ENCODE measurements around the gene ARV1. TPM values are rescaled to one million over a fixed set of nuclear protein-coding genes. Genes with fewer than 3 reads are reported as not detected.

The ARV1 gene
- total and polyA plus RNA-seq, 2 of the 13 experiments (the other 11 are each of a cell fraction or from before 2014, with no cell fraction given): 13.0 to 15.2 TPM

DNA sequence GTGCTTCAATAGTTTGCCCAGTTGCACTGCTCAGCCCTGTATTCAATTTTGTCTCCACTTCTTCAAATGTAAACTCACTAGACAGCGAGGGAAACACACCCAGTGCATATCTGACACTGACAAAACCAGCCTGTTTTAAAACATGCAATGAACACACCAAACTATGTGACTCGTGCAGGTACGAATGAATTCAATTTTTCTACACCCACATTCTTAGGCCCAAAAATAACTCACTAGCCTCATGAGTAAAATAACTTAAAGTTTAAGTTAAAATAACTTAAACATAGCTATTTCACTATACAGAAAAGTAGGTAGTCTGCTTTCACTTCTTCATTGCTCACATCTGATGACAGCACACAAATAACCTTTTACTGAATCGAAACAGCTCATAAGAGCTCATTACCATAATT lies 21.3 kb upstream of the ARV1 start:
- DNase-seq (ENCODE audit: low spot score) (no peak), FAIRE-seq (no peak), ATAC-seq (no peak)
- H3K9ac ChIP-seq (ENCODE audit: insufficient read depth, low read depth, low read length): no peak overlapping the region
- H3K36me3 ChIP-seq (replicated peaks in 1 of 2; ENCODE audit: control insufficient read depth in 1 of 2, insufficient read depth in 2 of 2, low read length in 2 of 2): no peaks in the 10 kb centered on the region; a peak in 3 of 5 replicates
- H3K9me3 ChIP-seq (ENCODE audit: low read length): no peaks in the 10 kb centered on the region
- H3K4me1 ChIP-seq (ENCODE audit: insufficient read depth, low read length): no peaks in the 10 kb centered on the region
- 93% methylated on average over 4 of the region's 4 CpGs for WGBS (ENCODE audit: low lambda C conversion rate)
- in situ Hi-C loops (cut with HindIII; ENCODE audit: extremely low pct_ligation_motif_present, low pct_unique_long_range_greater_than_20kb): no loop called here
- no peaks in the 10 kb centered on the region; a peak in 1 of 5 replicates for H3K27me3 ChIP-seq (ENCODE audit: control insufficient read depth in 1 of 2, insufficient read depth in 2 of 2, low read length in 2 of 2)
- no peak overlapping the region for H3K4me2 ChIP-seq (ENCODE audit: low read depth, low read length)
- no peak for TF ChIP-seq JDP2 (CRISPR knock-in tag; IDR thresholded peaks at IDR 0.05; ENCODE audit: borderline replicate concordance)
- no peak for TF ChIP-seq ZNF260 (CRISPR knock-in tag; IDR thresholded peaks at IDR 0.05; ENCODE audit: borderline replicate concordance, low read depth)
- no peak for TF ChIP-seq ATAD3A (CRISPR knock-in tag; IDR thresholded peaks at IDR 0.05)
- TF ChIP-seq, protein P1, sequence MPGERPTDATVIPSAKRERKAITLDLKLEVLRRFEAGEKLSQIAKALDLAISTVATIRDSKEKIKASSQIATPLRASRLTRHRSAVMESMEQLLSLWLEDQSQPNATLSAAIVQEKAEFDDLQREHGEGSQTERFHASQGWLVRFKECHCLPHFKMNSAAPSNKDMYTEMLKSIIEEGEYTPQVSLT (CRISPR knock-in tag; IDR thresholded peaks at IDR 0.05; ENCODE audit: borderline replicate concordance, low read depth): no peak
- TF ChIP-seq, protein P2, sequence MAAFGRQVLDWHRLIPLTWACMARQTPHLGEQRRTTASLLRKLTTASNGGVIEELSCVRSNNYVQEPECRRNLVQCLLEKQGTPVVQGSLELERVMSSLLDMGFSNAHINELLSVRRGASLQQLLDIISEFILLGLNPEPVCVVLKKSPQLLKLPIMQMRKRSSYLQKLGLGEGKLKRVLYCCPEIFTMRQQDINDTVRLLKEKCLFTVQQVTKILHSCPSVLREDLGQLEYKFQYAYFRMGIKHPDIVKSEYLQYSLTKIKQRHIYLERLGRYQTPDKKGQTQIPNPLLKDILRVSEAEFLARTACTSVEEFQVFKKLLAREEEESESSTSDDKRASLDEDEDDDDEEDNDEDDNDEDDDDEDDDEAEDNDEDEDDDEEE (CRISPR knock-in tag; IDR thresholded peaks at IDR 0.05): no peak
- TF ChIP-seq, protein P3, sequence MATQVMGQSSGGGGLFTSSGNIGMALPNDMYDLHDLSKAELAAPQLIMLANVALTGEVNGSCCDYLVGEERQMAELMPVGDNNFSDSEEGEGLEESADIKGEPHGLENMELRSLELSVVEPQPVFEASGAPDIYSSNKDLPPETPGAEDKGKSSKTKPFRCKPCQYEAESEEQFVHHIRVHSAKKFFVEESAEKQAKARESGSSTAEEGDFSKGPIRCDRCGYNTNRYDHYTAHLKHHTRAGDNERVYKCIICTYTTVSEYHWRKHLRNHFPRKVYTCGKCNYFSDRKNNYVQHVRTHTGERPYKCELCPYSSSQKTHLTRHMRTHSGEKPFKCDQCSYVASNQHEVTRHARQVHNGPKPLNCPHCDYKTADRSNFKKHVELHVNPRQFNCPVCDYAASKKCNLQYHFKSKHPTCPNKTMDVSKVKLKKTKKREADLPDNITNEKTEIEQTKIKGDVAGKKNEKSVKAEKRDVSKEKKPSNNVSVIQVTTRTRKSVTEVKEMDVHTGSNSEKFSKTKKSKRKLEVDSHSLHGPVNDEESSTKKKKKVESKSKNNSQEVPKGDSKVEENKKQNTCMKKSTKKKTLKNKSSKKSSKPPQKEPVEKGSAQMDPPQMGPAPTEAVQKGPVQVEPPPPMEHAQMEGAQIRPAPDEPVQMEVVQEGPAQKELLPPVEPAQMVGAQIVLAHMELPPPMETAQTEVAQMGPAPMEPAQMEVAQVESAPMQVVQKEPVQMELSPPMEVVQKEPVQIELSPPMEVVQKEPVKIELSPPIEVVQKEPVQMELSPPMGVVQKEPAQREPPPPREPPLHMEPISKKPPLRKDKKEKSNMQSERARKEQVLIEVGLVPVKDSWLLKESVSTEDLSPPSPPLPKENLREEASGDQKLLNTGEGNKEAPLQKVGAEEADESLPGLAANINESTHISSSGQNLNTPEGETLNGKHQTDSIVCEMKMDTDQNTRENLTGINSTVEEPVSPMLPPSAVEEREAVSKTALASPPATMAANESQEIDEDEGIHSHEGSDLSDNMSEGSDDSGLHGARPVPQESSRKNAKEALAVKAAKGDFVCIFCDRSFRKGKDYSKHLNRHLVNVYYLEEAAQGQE (IDR thresholded peaks at IDR 0.05; ENCODE audit: borderline replicate concordance in 1 of 2, low read depth in 1 of 2, low read length in 2 of 2): no peak
- TF ChIP-seq ZNF572 (CRISPR knock-in tag; IDR thresholded peaks at IDR 0.05): no peak
- TF ChIP-seq DR1 (CRISPR knock-in tag; IDR thresholded peaks at IDR 0.05): no peak
- no peak for TF ChIP-seq POLR2AphosphoS5 (IDR thresholded peaks at IDR 0.05; ENCODE audit: low read depth, low read length)
- no peak for TF ChIP-seq HNRNPK (IDR thresholded peaks at IDR 0.05; ENCODE audit: low read depth, low read length, poor library complexity, severe bottlenecking)
- TF ChIP-seq GZF1 (CRISPR knock-in tag; IDR thresholded peaks at IDR 0.05): no peak
- TF ChIP-seq ZNF549 (CRISPR knock-in tag; IDR thresholded peaks at IDR 0.05): no peak
- H3K79me2 ChIP-seq (ENCODE audit: insufficient read depth, low read length): no peaks in the 10 kb centered on the region
- BruUV-seq (replicated peaks): no TSS peak
- H3K27ac ChIP-seq (ENCODE audit: extremely low read length, insufficient read depth, low read length): no peak overlapping the region
- intact Hi-C loops (cut with micrococcal nuclease; ENCODE audit: unreplicated experiment): no loop called here
- CTCF ChIA-PET (ENCODE audit: low intra/inter-chr PET ratio, low total read pairs): no interaction called here
- no peak overlapping the region for H2AFZ ChIP-seq (ENCODE audit: low read length)
- H4K20me1 ChIP-seq (ENCODE audit: insufficient read depth, low read length): no peaks in the 10 kb centered on the region
- no peak overlapping the region for H3K4me3 ChIP-seq (replicated peaks in 1 of 3; ENCODE audit: insufficient read depth in 1 of 3, low read depth in 2 of 3, low read length in 3 of 3)
- POLR2A ChIA-PET: no interaction called here

All from HepG2 (cell line).